ENCODE measurements around the gene KCNN3. TPM values are rescaled to one million over a fixed set of nuclear protein-coding genes. Genes with fewer than 3 reads are reported as not detected.
A peak's percentile ranks its signal among the peaks of the same experiment; 100 is the strongest.

Gene KCNN3
- total RNA-seq, 1 experiment from 2014 or later: 0.41 TPM

GRCh38 chr1:154792899-154793298 lies 77.2 kb downstream of the KCNN3 start:
- no peak for DNase-seq (ENCODE audit: low spot score)

GRCh38 chr1:154791292-154792166 lies 78.6 kb downstream of the KCNN3 start:
- DNase-seq (ENCODE audit: low spot score): peak; percentile 47

GRCh38 chr1:154788886-154789285 lies 81.2 kb downstream of the KCNN3 start:
- DNase-seq (ENCODE audit: low spot score): no peak

GRCh38 chr1:154788110-154788870 lies 81.8 kb downstream of the KCNN3 start:
- DNase-seq (ENCODE audit: low spot score): no peak

- DNase-seq (ENCODE audit: low spot score): no peak
Measured at GRCh38 chr1:154786804-154787570, 83.1 kb downstream of the KCNN3 start.

- no peak for DNase-seq (ENCODE audit: low spot score)
Measured at GRCh38 chr1:154784924-154785531, 85.1 kb downstream of the KCNN3 start.

GRCh38 chr1:154784416-154784815 lies 85.7 kb downstream of the KCNN3 start:
- DNase-seq (ENCODE audit: low spot score): no peak

GRCh38 chr1:154783976-154784375 lies 86.1 kb downstream of the KCNN3 start:
- DNase-seq (ENCODE audit: low spot score): no peak

GRCh38 chr1:154780541-154780940 lies 89.5 kb downstream of the KCNN3 start:
- DNase-seq (ENCODE audit: low spot score): no peak

GRCh38 chr1:154779551-154780189 lies 90.4 kb downstream of the KCNN3 start:
- no peak for DNase-seq (ENCODE audit: low spot score)

- DNase-seq (ENCODE audit: low spot score): no peak
Measured at GRCh38 chr1:154778944-154779343, 91.1 kb downstream of the KCNN3 start.

GRCh38 chr1:154778275-154778674 lies 91.8 kb downstream of the KCNN3 start:
- DNase-seq (ENCODE audit: low spot score): no peak

GRCh38 chr1:154777781-154778180 lies 92.3 kb downstream of the KCNN3 start:
- DNase-seq (ENCODE audit: low spot score): no peak

GRCh38 chr1:154777154-154777553 lies 92.9 kb downstream of the KCNN3 start:
- no peak for DNase-seq (ENCODE audit: low spot score)

- no peak for DNase-seq (ENCODE audit: low spot score)
Measured at GRCh38 chr1:154775621-154776605, 94.2 kb downstream of the KCNN3 start.

- DNase-seq (ENCODE audit: low spot score): no peak
Measured at GRCh38 chr1:154774175-154774855, 95.8 kb downstream of the KCNN3 start.

GRCh38 chr1:154773551-154773950 lies 96.5 kb downstream of the KCNN3 start:
- no peak for DNase-seq (ENCODE audit: low spot score)

- no peak for DNase-seq (ENCODE audit: low spot score)
Measured at GRCh38 chr1:154772606-154773506, 97.2 kb downstream of the KCNN3 start.

All from H4 (cell line).